Measurements from ENCODE around the gene STAB1. TPM values are rescaled to one million over a fixed set of nuclear protein-coding genes. Genes with fewer than 3 reads are reported as not detected.
A peak's percentile ranks its signal among the peaks of the same experiment; 100 is the strongest.

The STAB1 gene
- total and polyA plus RNA-seq, 3 donors from 2014 or later, result 41.7 to 71.9 (median 58.6) TPM

GRCh38 chr3:52527039-52527731 lies 32.0 kb downstream of the STAB1 start:
- Histone ChIP-seq H3K36me3 (ENCODE audit: low read depth, missing control alignments) (no peaks in the 10 kb centered on the region), H3K9me3 (no peaks in the 10 kb centered on the region), H3K4me3 (no peak overlapping the region), H3K27ac (peak overlapping the region in 1 of 2 donors; percentile 36), H3K4me1 (peaks cover 49% of the 10 kb centered on the region), H3K27me3 (no peaks in the 10 kb centered on the region)
- no peak for TF ChIP-seq POLR2A (IDR thresholded peaks at IDR 0.05)
- no peak for TF ChIP-seq CTCF (IDR thresholded peaks at IDR 0.05)
- intact Hi-C loops (cut with DNase I; ENCODE audit: low total_unique reads), result no loop called here
- DNase-seq, result no peak
- WGBS, 2 donors, result 81 to 100% methylated on average over 1 to 14 of the region's 14 CpGs

GRCh38 chr3:52527732-52528585 lies 32.8 kb downstream of the STAB1 start:
- TF ChIP-seq CTCF (IDR thresholded peaks at IDR 0.05) (no peak), POLR2A (IDR thresholded peaks at IDR 0.05) (no peak)
- peaks cover 54% of the 10 kb centered on the region for H3K4me1 ChIP-seq
- no peak overlapping the region for H3K4me3 ChIP-seq
- 75 to 82% methylated on average over 10 to 18 of the region's 18 CpGs for WGBS, 2 donors
- peak overlapping the region; percentile 28 to 86 for H3K27ac ChIP-seq
- intact Hi-C loops (cut with DNase I; ENCODE audit: low total_unique reads), result no loop called here
- H3K36me3 ChIP-seq (ENCODE audit: low read depth, missing control alignments), result no peaks in the 10 kb centered on the region
- DNase-seq, result no peak
- no peaks in the 10 kb centered on the region for H3K9me3 ChIP-seq
- H3K27me3 ChIP-seq, result no peaks in the 10 kb centered on the region

- Histone ChIP-seq H3K4me1 (peaks cover 54% of the 10 kb centered on the region), H3K36me3 (ENCODE audit: low read depth, missing control alignments) (no peaks in the 10 kb centered on the region), H3K4me3 (no peak overlapping the region), H3K9me3 (no peaks in the 10 kb centered on the region), H3K27me3 (no peaks in the 10 kb centered on the region), H3K27ac (peak overlapping the region; percentile 28 to 86)
- TF ChIP-seq POLR2A (IDR thresholded peaks at IDR 0.05) (no peak), CTCF (IDR thresholded peaks at IDR 0.05) (no peak)
- intact Hi-C loops (cut with DNase I; ENCODE audit: low total_unique reads), result no loop called here
- 91 to 98% methylated on average over 6 to 25 of the region's 25 CpGs for WGBS, 2 donors
- DNase-seq, result no peak
Observed at GRCh38 chr3:52528586-52529375, 33.6 kb downstream of the STAB1 start.

GRCh38 chr3:52529376-52530333 lies 34.5 kb downstream of the STAB1 start:
- intact Hi-C loops (cut with DNase I; ENCODE audit: low total_unique reads), result no loop called here
- no peak for DNase-seq
- H3K9me3 ChIP-seq, result no peaks in the 10 kb centered on the region
- H3K4me3 ChIP-seq, result no peak overlapping the region
- H3K27ac ChIP-seq, result peak overlapping the region; percentile 69 to 86
- WGBS, 2 donors, result 74 to 100% methylated on average over 2 to 12 of the region's 12 CpGs
- no peaks in the 10 kb centered on the region for H3K36me3 ChIP-seq (ENCODE audit: low read depth, missing control alignments)
- TF ChIP-seq CTCF (IDR thresholded peaks at IDR 0.05), result no peak
- no peak for TF ChIP-seq POLR2A (IDR thresholded peaks at IDR 0.05)
- H3K4me1 ChIP-seq, result peaks cover 54% of the 10 kb centered on the region
- H3K27me3 ChIP-seq, result no peaks in the 10 kb centered on the region

Data from testis (tissue), 3 donors.